HEK293 (cell line): ENCODE data around the gene TNFRSF14.
A peak's percentile ranks its signal among the peaks of the same experiment; 100 is the strongest.

Experiments
- CTCF ChIA-PET: fragments of 350-600 bp; formaldehyde crosslinking; extraction: SDS; loops from one replicate; lab custom pipeline; 2021; ENCODE audit warnings: antibody characterized with exemption; lab: Yijun Ruan, JAX
- POLR2A ChIA-PET: fragments of 300-600 bp; formaldehyde crosslinking; extraction: SDS; loops from one replicate; lab custom pipeline; 2020; ENCODE audit warnings: antibody characterized with exemption, inconsistent platforms; lab: Yijun Ruan, JAX
- H3K27ac ChIP-seq: fragments of 200-500 bp; sonication (Bioruptor generic); 2 replicates; pipeline ENCODE4 v1.5.1; 2014; ENCODE audit warnings: low read depth, low read length, control low read depth, inconsistent platforms; ENCODE audit errors: extremely low read depth
- H3K36me3 ChIP-seq, 2 experiments: fragments of 200-500 bp in 1 of 2; sonication (Bioruptor generic) in 1 of 2; 1 replicate in 1 of 2; 2 replicates in 1 of 2; pipeline ENCODE4 v1.5.1; 2014 to 2017; ENCODE audit warnings: inconsistent platforms in 2 of 2, low read length in 2 of 2; ENCODE audit not compliant: control insufficient read depth in 2 of 2, insufficient read depth in 1 of 2
- H3K4me1 ChIP-seq: fragments of 200-500 bp; sonication (Bioruptor generic); 2 replicates; pipeline ENCODE4 v1.5.1; 2014; ENCODE audit warnings: mild to moderate bottlenecking, low read length, inconsistent platforms; ENCODE audit not compliant: control insufficient read depth, insufficient read depth
- H3K4me3 ChIP-seq: 2 replicates; pipeline ENCODE4 v1.5.1; 2011; ENCODE audit warnings: low read depth, mild to moderate bottlenecking, control low read depth, low read length, moderate library complexity
- H3K9me3 ChIP-seq: fragments of 200-500 bp; sonication (Bioruptor generic); 2 replicates; pipeline ENCODE4 v1.5.1; 2014; ENCODE audit warnings: low read depth, low read length, inconsistent platforms; ENCODE audit not compliant: control insufficient read depth, insufficient read depth
- GLIS2 ChIP-seq: fragments of 450-650 bp; formaldehyde crosslinking; IDR thresholded peaks from 2 replicates; pipeline ENCODE4 v1.5.1; 2016; ENCODE audit warnings: missing biosample characterization, missing genetic modification characterization
- INSM2 ChIP-seq: fragments of 450-650 bp; formaldehyde crosslinking; IDR thresholded peaks from 2 replicates; pipeline ENCODE4 v1.5.1; 2016; ENCODE audit warnings: missing biosample characterization, missing genetic modification characterization
- PRDM4 ChIP-seq: fragments of 450-650 bp; formaldehyde crosslinking; IDR thresholded peaks from 2 replicates; pipeline ENCODE4 v1.5.1; 2017; ENCODE audit warnings: missing biosample characterization, missing genetic modification characterization
- SCRT2 ChIP-seq: fragments of 450-650 bp; formaldehyde crosslinking; IDR thresholded peaks from 2 replicates; pipeline ENCODE4 v1.5.1; 2016; ENCODE audit warnings: missing biosample characterization, missing genetic modification characterization
- SP3 ChIP-seq: fragments of 450-650 bp; formaldehyde crosslinking; IDR thresholded peaks from 2 replicates; pipeline ENCODE4 v1.5.1; 2016; ENCODE audit warnings: missing biosample characterization, missing genetic modification characterization
- ZBTB17 ChIP-seq: fragments of 450-650 bp; formaldehyde crosslinking; IDR thresholded peaks from 2 replicates; pipeline ENCODE4 v1.5.1; 2016; ENCODE audit warnings: missing biosample characterization, missing genetic modification characterization
- ZBTB8A ChIP-seq: fragments of 450-650 bp; formaldehyde crosslinking; IDR thresholded peaks from 2 replicates; pipeline ENCODE4 v1.5.1; 2016; ENCODE audit warnings: missing biosample characterization, missing genetic modification characterization
- ZNF140 ChIP-seq: fragments of 450-650 bp; formaldehyde crosslinking; IDR thresholded peaks from 2 replicates; pipeline ENCODE4 v1.5.1; 2016; ENCODE audit warnings: missing biosample characterization, missing genetic modification characterization
- ZNF24 ChIP-seq: fragments of 450-650 bp; formaldehyde crosslinking; IDR thresholded peaks from 2 replicates; pipeline ENCODE4 v1.5.1; 2016; ENCODE audit warnings: missing biosample characterization, missing genetic modification characterization
- ZNF423 ChIP-seq: fragments of 450-650 bp; formaldehyde crosslinking; IDR thresholded peaks from 2 replicates; pipeline ENCODE4 v1.5.1; 2016; ENCODE audit warnings: missing biosample characterization, missing genetic modification characterization
- ZNF513 ChIP-seq: fragments of 450-650 bp; IDR thresholded peaks from 2 replicates; pipeline ENCODE4 v1.5.1; 2018; ENCODE audit warnings: missing biosample characterization, missing genetic modification characterization
- ZNF529 ChIP-seq: fragments of 450-650 bp; formaldehyde crosslinking; IDR thresholded peaks from 2 replicates; pipeline ENCODE4 v1.5.1; 2017; ENCODE audit warnings: missing genetic modification characterization, missing biosample characterization; ENCODE audit not compliant: insufficient replicate concordance
- ZNF571 ChIP-seq: fragments of 450-650 bp; formaldehyde crosslinking; IDR thresholded peaks from 2 replicates; pipeline ENCODE4 v1.5.0; 2017; ENCODE audit warnings: missing biosample characterization, missing genetic modification characterization
- ZNF600 ChIP-seq: fragments of 450-650 bp; formaldehyde crosslinking; IDR thresholded peaks from 2 replicates; pipeline ENCODE4 v1.5.1; 2016; ENCODE audit warnings: missing biosample characterization, missing genetic modification characterization
- ZNF626 ChIP-seq: fragments of 450-650 bp; sonication (Bioruptor Pico); formaldehyde crosslinking; IDR thresholded peaks from 2 replicates; pipeline ENCODE4 v1.5.1; 2018; ENCODE audit warnings: missing biosample characterization, missing genetic modification characterization, inconsistent platforms

The TNFRSF14 gene

GRCh38 chr1:2588661-2589430 lies 32.7 kb downstream of the TNFRSF14 start:
- no peaks in the 10 kb centered on the region for H3K9me3 ChIP-seq
- peaks cover 0 to 16% of the 10 kb centered on the region in 2 experiments; a peak in 1 of 3 replicates for H3K36me3 ChIP-seq
- TF ChIP-seq SCRT2 (tag by site-specific recombination) (0 out of 2 replicates have a peak, but pooled peaks have one; percentile 26), ZNF571 (tag by site-specific recombination) (no peak)
- H3K27ac ChIP-seq, result no peak overlapping the region
- no peak overlapping the region for H3K4me3 ChIP-seq
- CTCF ChIA-PET, result no interaction called here
- peaks cover 4% of the 10 kb centered on the region for H3K4me1 ChIP-seq
- POLR2A ChIA-PET, result no interaction called here

GRCh38 chr1:2589431-2590232 lies 33.5 kb downstream of the TNFRSF14 start:
- Histone ChIP-seq H3K4me3 (no peak overlapping the region), H3K4me1 (peaks cover 4% of the 10 kb centered on the region), H3K36me3 (peaks cover 0 to 16% of the 10 kb centered on the region in 2 experiments; a peak in 1 of 3 replicates), H3K27ac (no peak overlapping the region), H3K9me3 (no peaks in the 10 kb centered on the region)
- TF ChIP-seq ZNF600 (peak; percentile 83), ZNF140 (tag by site-specific recombination) (no peak), ZNF529 (tag by site-specific recombination) (no peak), ZBTB8A (tag by site-specific recombination) (no peak)
- ChIA-PET POLR2A (no interaction called here), CTCF (no interaction called here)

- Histone ChIP-seq H3K36me3 (peaks cover 0 to 16% of the 10 kb centered on the region in 2 experiments; a peak in 1 of 3 replicates), H3K4me1 (peaks cover 1% of the 10 kb centered on the region; the same call in 1 of the 2 replicates), H3K9me3 (no peaks in the 10 kb centered on the region), H3K4me3 (no peak overlapping the region), H3K27ac (no peak overlapping the region)
- TF ChIP-seq ZNF626 (tag by site-specific recombination), result no peak
- no peak for TF ChIP-seq ZNF423
- no peak for TF ChIP-seq ZBTB17 (tag by site-specific recombination)
- no peak for TF ChIP-seq ZNF513
- no peak for TF ChIP-seq SP3
- TF ChIP-seq ZNF24 (tag by site-specific recombination), result no peak
- no peak for TF ChIP-seq GLIS2 (tag by site-specific recombination)
- no peak for TF ChIP-seq PRDM4 (tag by site-specific recombination)
- TF ChIP-seq INSM2, result no peak
- ChIA-PET CTCF (no interaction called here), POLR2A (no interaction called here)
These were observed 34.3 kb downstream of the TNFRSF14 start for GRCh38 chr1:2590233-2591141.
